ENCODE measurements around the gene DPP10.
"Not testable (repeated sequence)": the region's sequence is repeated elsewhere in the genome, so short reads cannot be mapped to it uniquely, and the experiment has no call there.

The DPP10 gene

DNA sequence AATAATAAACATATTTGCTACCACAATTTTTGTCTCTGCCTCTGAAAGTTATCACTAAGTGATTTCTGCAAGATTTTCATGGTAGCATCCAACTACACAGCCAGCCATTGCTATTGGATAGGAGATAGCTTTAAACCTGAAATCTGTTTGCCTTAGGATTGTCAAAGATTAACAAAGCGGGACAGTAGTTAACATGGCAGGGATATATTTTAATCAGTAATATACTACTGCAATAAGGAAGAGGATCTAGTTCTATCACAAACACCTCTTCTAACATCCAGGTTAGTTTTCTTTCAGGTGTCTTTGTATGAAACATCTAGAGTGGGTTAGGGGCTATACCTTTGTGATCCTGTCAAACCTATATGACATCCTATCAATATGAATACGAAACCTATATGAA is 641.3 kb downstream of the DPP10 start:
- H3K9me3 ChIP-seq (ENCODE audit: control insufficient read depth, insufficient read depth, low read depth, low read length), result no peaks in the 10 kb centered on the region
- no peaks in the 10 kb centered on the region for H3K4me1 ChIP-seq (ENCODE audit: control insufficient read depth, insufficient read depth, low read length)
- CTCF ChIA-PET, result no interaction called here
- H3K4me3 ChIP-seq (ENCODE audit: low read depth, low read length), result no peak overlapping the region
- TF ChIP-seq ZSCAN30 (tag by site-specific recombination; IDR thresholded peaks at IDR 0.05) (no peak), ZNF24 (tag by site-specific recombination; IDR thresholded peaks at IDR 0.05) (no peak)
- no peak overlapping the region for H3K27ac ChIP-seq (ENCODE audit: extremely low read depth, low read depth, low read length)
- POLR2A ChIA-PET, result no interaction called here
- H3K36me3 ChIP-seq (ENCODE audit: control insufficient read depth in 2 of 2, insufficient read depth in 1 of 2, low read length in 2 of 2), result no peaks in the 10 kb centered on the region

DNA sequence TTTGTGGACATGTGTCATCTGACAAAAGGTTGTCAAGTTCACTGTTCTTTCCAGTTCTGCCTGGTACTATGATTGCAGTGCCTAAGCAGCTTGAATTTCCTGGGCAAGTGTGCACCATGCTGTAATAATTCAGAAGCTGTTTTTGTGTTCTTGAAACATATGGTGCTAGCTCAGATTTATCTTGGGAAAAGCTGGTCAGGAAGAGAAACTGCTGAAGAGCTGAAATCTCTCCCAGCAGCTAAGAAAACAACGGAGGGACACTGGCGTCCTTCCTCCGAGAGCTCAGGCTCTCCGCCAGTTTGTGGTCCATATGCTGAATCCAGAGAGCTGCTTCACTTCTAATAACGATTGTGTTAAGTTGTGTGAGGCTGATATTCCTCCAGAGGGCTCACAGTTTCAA is 642.0 kb downstream of the DPP10 start:
- H3K36me3 ChIP-seq (ENCODE audit: control insufficient read depth in 2 of 2, insufficient read depth in 1 of 2, low read length in 2 of 2), result no peaks in the 10 kb centered on the region

GRCh38 chr2:115086051-115086620 is 643.7 kb downstream of the DPP10 start:
- H3K4me3 ChIP-seq (ENCODE audit: low read depth, low read length); CTCF ChIA-PET; H3K4me1 ChIP-seq (ENCODE audit: control insufficient read depth, insufficient read depth, low read length); H3K36me3 ChIP-seq (ENCODE audit: control insufficient read depth in 2 of 2, insufficient read depth in 1 of 2, low read length in 2 of 2); H3K27ac ChIP-seq (ENCODE audit: extremely low read depth, low read depth, low read length); H3K9me3 ChIP-seq (ENCODE audit: control insufficient read depth, insufficient read depth, low read depth, low read length): not testable (repeated sequence)
- POLR2A ChIA-PET, result interaction anchor here (0.6 kb wide), 1 partner anchor 1084 kb away, joined by 4 read pairs; no protein-coding TSS in a partner anchor

More for the DNA sequence above, 642.0 kb downstream of the DPP10 start:
- no peaks in the 10 kb centered on the region for H3K9me3 ChIP-seq (ENCODE audit: control insufficient read depth, insufficient read depth, low read depth, low read length)
- POLR2A ChIA-PET, result no interaction called here
- TF ChIP-seq ZNF785 (tag by site-specific recombination; IDR thresholded peaks at IDR 0.05), result no peak
- H3K4me3 ChIP-seq (ENCODE audit: low read depth, low read length), result no peak overlapping the region
- CTCF ChIA-PET, result no interaction called here
- H3K4me1 ChIP-seq (ENCODE audit: control insufficient read depth, insufficient read depth, low read length), result no peaks in the 10 kb centered on the region
- no peak overlapping the region for H3K27ac ChIP-seq (ENCODE audit: extremely low read depth, low read depth, low read length)

DNA sequence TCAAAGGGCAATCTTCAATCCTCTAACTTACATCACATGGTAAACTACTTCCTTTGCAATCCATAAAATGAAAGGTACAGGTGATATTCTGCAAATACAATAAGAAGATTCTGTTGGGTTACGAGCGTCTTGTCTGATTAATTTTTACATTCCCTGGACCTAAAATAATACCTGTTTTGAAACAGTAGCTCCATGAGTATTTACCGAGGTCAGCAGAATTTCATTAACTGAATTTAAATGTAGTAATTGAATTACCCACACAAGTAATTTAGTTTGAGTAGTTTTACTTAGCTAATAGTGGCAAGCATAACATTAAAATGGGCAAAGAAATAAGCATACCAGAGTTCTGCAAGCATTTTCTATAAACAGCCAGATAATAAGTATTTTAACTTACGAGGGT is 652.0 kb downstream of the DPP10 start:
- no peaks in the 10 kb centered on the region for H3K9me3 ChIP-seq (ENCODE audit: control insufficient read depth, insufficient read depth, low read depth, low read length)
- CTCF ChIA-PET, result interaction anchor here (0.7 kb wide), 1 partner anchor 98 kb away, joined by 4 read pairs; no protein-coding TSS in a partner anchor
- POLR2A ChIA-PET, result no interaction called here
- H3K4me3 ChIP-seq (ENCODE audit: low read depth, low read length), result no peak overlapping the region
- TF ChIP-seq ZNF571 (tag by site-specific recombination; IDR thresholded peaks at IDR 0.05) (no peak), ZNF10 (tag by site-specific recombination; IDR thresholded peaks at IDR 0.05) (no peak), ZBTB7A (tag by site-specific recombination; IDR thresholded peaks at IDR 0.05; ENCODE audit: low read depth) (no peak), ZNF146 (tag by site-specific recombination; IDR thresholded peaks at IDR 0.05) (no peak), ZNF791 (tag by site-specific recombination; IDR thresholded peaks at IDR 0.05) (no peak), PRDM10 (tag by site-specific recombination; IDR thresholded peaks at IDR 0.05) (no peak), GLIS2 (tag by site-specific recombination; IDR thresholded peaks at IDR 0.05) (no peak), SETDB1 (IDR thresholded peaks at IDR 0.05; ENCODE audit: insufficient read length, low read length) (no peak), ZFP37 (tag by site-specific recombination; IDR thresholded peaks at IDR 0.05) (no peak), ZNF76 (tag by site-specific recombination; IDR thresholded peaks at IDR 0.05; ENCODE audit: borderline replicate concordance, low read depth) (no peak), ZNF510 (tag by site-specific recombination; IDR thresholded peaks at IDR 0.05; ENCODE audit: insufficient replicate concordance) (no peak), YY2 (tag by site-specific recombination; IDR thresholded peaks at IDR 0.05) (no peak), WT1 (tag by site-specific recombination; IDR thresholded peaks at IDR 0.05) (no peak), ZNF555 (tag by site-specific recombination; conservative IDR thresholded peaks at IDR 0.05) (no peak)
- TF ChIP-seq, protein P1, sequence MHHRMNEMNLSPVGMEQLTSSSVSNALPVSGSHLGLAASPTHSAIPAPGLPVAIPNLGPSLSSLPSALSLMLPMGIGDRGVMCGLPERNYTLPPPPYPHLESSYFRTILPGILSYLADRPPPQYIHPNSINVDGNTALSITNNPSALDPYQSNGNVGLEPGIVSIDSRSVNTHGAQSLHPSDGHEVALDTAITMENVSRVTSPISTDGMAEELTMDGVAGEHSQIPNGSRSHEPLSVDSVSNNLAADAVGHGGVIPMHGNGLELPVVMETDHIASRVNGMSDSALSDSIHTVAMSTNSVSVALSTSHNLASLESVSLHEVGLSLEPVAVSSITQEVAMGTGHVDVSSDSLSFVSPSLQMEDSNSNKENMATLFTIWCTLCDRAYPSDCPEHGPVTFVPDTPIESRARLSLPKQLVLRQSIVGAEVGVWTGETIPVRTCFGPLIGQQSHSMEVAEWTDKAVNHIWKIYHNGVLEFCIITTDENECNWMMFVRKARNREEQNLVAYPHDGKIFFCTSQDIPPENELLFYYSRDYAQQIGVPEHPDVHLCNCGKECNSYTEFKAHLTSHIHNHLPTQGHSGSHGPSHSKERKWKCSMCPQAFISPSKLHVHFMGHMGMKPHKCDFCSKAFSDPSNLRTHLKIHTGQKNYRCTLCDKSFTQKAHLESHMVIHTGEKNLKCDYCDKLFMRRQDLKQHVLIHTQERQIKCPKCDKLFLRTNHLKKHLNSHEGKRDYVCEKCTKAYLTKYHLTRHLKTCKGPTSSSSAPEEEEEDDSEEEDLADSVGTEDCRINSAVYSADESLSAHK (tag by site-specific recombination; IDR thresholded peaks at IDR 0.05), result no peak
- no peaks in the 10 kb centered on the region for H3K36me3 ChIP-seq (ENCODE audit: control insufficient read depth in 2 of 2, insufficient read depth in 1 of 2, low read length in 2 of 2)
- no peaks in the 10 kb centered on the region for H3K4me1 ChIP-seq (ENCODE audit: control insufficient read depth, insufficient read depth, low read length)
- no peak overlapping the region for H3K27ac ChIP-seq (ENCODE audit: extremely low read depth, low read depth, low read length)
